Naive thymus-derived CD4-positive, alpha-beta T cell (primary cell): Measurements from ENCODE around the gene STX5. TPM values are rescaled to one million over a fixed set of nuclear protein-coding genes. Genes with fewer than 3 reads are reported as not detected.

Source experiments
- ATAC-seq: fragments of 150-1000 bp; cut with Tn5 transposase; 2 replicates; pipeline ENCODE4 v1.10.0; 2021; ENCODE audit warnings: mild to moderate bottlenecking, moderate library complexity
- CTCF ChIA-PET: fragments of 350-600 bp; sonication (Branson Sonifier 250); formaldehyde crosslinking; loops from one replicate; lab custom pipeline; 2021; ENCODE audit warnings: antibody characterized with exemption; lab: Charles Lee
- POLR2A ChIA-PET: fragments of 350-600 bp; sonication (Branson Sonifier 250); formaldehyde crosslinking; loops from one replicate; lab custom pipeline; 2021; ENCODE audit warnings: antibody characterized with exemption, inconsistent platforms; lab: Charles Lee
- DNase-seq, 9 donors: peaks; one replicate each; pipeline versions ENCODE4 v3.0.0 to v3.0.0-alpha.2; 2020 to 2022; ENCODE audit warnings: mixed read lengths in 1 of 9
- H3K27ac ChIP-seq: one replicate; pipeline ENCODE4 v1.7.0; 2013; ENCODE audit warnings: mild to moderate bottlenecking, low read depth, low read length, moderate library complexity
- H3K27me3 ChIP-seq, 2 donors: one replicate each; pipeline ENCODE4 v1.7.0; 2013; ENCODE audit warnings: low read length in 2 of 2, mild to moderate bottlenecking in 2 of 2, moderate library complexity in 2 of 2; ENCODE audit not compliant: control insufficient read depth in 2 of 2, insufficient read depth in 2 of 2
- H3K36me3 ChIP-seq, 3 experiments: 1 replicate in 2 of 3; 2 replicates in 1 of 3; pipeline ENCODE4 v1.7.0; 2013; ENCODE audit warnings: low read length in 3 of 3, mild to moderate bottlenecking in 3 of 3, moderate library complexity in 1 of 3; ENCODE audit not compliant: insufficient read depth in 3 of 3, control insufficient read depth in 2 of 3
- H3K4me1 ChIP-seq, 2 donors: one replicate each; pipeline ENCODE4 v1.7.0; 2013; ENCODE audit warnings: low read length in 2 of 2, mild to moderate bottlenecking in 2 of 2, moderate library complexity in 1 of 2; ENCODE audit not compliant: control insufficient read depth in 2 of 2, insufficient read depth in 2 of 2
- H3K4me3 ChIP-seq: 2 replicates; pipeline ENCODE4 v1.7.0; 2013; ENCODE audit warnings: mild to moderate bottlenecking, low read length
- H3K9me3 ChIP-seq, 3 experiments: 1 replicate in 2 of 3; 2 replicates in 1 of 3; pipeline ENCODE4 v1.7.0; 2013; ENCODE audit warnings: low read length in 3 of 3; ENCODE audit not compliant: control insufficient read depth in 2 of 3
- H3K27ac Mint-ChIP-seq, 9 donors: one replicate each; pipeline ENCODE4 v1.8.0; 2020 to 2022; ENCODE audit warnings: mixed read lengths in 9 of 9, mild to moderate bottlenecking in 8 of 9, moderate library complexity in 5 of 9, inconsistent platforms in 2 of 9
- H3K27me3 Mint-ChIP-seq, 5 donors: one replicate each; pipeline ENCODE4 v1.8.0; 2021 to 2022; ENCODE audit warnings: mixed read lengths in 5 of 5, mild to moderate bottlenecking in 1 of 5
- H3K36me3 Mint-ChIP-seq, 5 donors: one replicate each; pipeline ENCODE4 v1.8.0; 2020 to 2022; ENCODE audit warnings: mixed read lengths in 5 of 5, mild to moderate bottlenecking in 3 of 5, inconsistent platforms in 1 of 5
- H3K4me1 Mint-ChIP-seq, 7 donors: one replicate each; pipeline ENCODE4 v1.8.0; 2020 to 2022; ENCODE audit warnings: mixed read lengths in 7 of 7, mild to moderate bottlenecking in 3 of 7, inconsistent platforms in 1 of 7
- H3K4me3 Mint-ChIP-seq, 10 donors: one replicate each; pipeline ENCODE4 v1.8.0; 2020 to 2022; ENCODE audit warnings: mild to moderate bottlenecking in 10 of 10, mixed read lengths in 10 of 10, moderate library complexity in 6 of 10, inconsistent platforms in 2 of 10
- H3K9me3 Mint-ChIP-seq, 11 donors: one replicate each; pipeline ENCODE4 v1.8.0; 2020 to 2022; ENCODE audit warnings: mixed read lengths in 11 of 11, mild to moderate bottlenecking in 4 of 11, inconsistent platforms in 1 of 11, moderate library complexity in 1 of 11
- intact Hi-C, 2 donors: fragments of 100-400 bp; cut with micrococcal nuclease; formaldehyde crosslinking; loops; one replicate each; pipeline ENCODE4 v1.15.1; 2023
- polyA plus RNA-seq, 2 donors: library from polyadenylated mRNA; unstranded; fragments of 300-500 nt; fragmentation: Illumina TruSeq; gene quantifications; one replicate each; pipeline ENCODE4 v1.2.3, GENCODE V29; 2021
- total RNA-seq, 6 experiments: library from RNA in 5 of 6; stranded (reverse) in 5 of 6; gene quantifications; 1 replicate in 5 of 6; 2 replicates in 1 of 6; pipeline ENCODE4 v1.2.3 and lab custom pipeline; 2021 to 2026

The STX5 gene
- total and polyA plus RNA-seq, 7 experiments from 2014 or later = 23.8 to 152 (median 53.6) TPM

GRCh38 chr11:62794201-62794775, 37.6 kb downstream of the STX5 start:
- Mint-ChIP-seq H3K27ac (peak overlapping the region in 7 of 9 donors; percentile 4 to 81 (median 59)), H3K4me1 (peaks cover 17 to 40% (median 33%) of the 10 kb centered on the region in 7 donors), H3K9me3 (no peaks in the 10 kb centered on the region), H3K4me3 (peak overlapping the region in 1 of 10 donors; percentile 6), H3K36me3 (peaks cover 8 to 43% (median 22%) of the 10 kb centered on the region in 5 donors), H3K27me3 (no peaks in the 10 kb centered on the region)
- no peaks in the 10 kb centered on the region for H3K27me3 ChIP-seq
- ChIA-PET POLR2A (interaction anchor here (0.6 to 14.1 kb wide), 17 partner anchors 8 to 141 kb away, joined by 3 to 224 read pairs (median 4); partner anchors contain the start of genes INTS5, NXF1, STX5 and TAF6L), CTCF (interaction anchor here (0.8 to 3.8 kb wide), 4 partner anchors 8 to 40 kb away, joined by 3 to 14 read pairs (median 3); no protein-coding TSS in a partner anchor)
- intact Hi-C loops = no loop called here
- H3K4me3 ChIP-seq = no peak overlapping the region
- H3K9me3 ChIP-seq = no peaks in the 10 kb centered on the region
- ATAC-seq (no peak), DNase-seq (no peak)
- peaks cover 19 to 24% of the 10 kb centered on the region in 2 donors for H3K4me1 ChIP-seq
- no peak overlapping the region for H3K27ac ChIP-seq
- H3K36me3 ChIP-seq = peaks cover 33 to 75% (median 38%) of the 10 kb centered on the region in 3 experiments

DNA sequence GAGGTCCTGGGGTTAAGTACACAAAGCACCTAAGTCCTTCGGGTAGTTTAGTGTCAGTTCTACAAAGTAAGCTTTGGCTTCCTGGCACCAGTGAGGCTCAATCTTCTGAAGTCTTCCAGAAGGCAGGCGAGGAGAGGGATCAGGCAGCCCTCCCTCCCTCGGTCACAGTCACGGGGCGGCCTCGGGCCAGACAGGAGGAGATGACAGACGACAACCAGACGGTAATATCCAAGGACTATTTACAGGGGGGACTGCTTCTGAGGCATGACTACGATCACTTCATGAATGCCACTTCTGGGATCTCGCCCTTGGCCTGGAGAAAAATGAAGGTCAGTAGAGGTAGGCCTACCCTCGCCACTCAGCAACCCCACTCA, 39.7 kb downstream of the STX5 start:
- ATAC-seq (peak; percentile 2), DNase-seq (peak in 1 of 9 donors; percentile 30)
- Mint-ChIP-seq H3K4me3 (peak overlapping the region; percentile 87 to 96 (median 91)), H3K27ac (peak overlapping the region; percentile 88 to 99 (median 95)), H3K36me3 (peaks cover 4 to 43% (median 17%) of the 10 kb centered on the region in 5 donors), H3K9me3 (no peaks in the 10 kb centered on the region), H3K4me1 (peaks cover 23 to 59% (median 47%) of the 10 kb centered on the region in 7 donors), H3K27me3 (no peaks in the 10 kb centered on the region)
- intact Hi-C loops = loop anchor here (1.0 kb wide), 6 partner anchors 13 to 89 kb away; partner anchors contain the start of genes NXF1 (in 2 of the 2), STX5 (in 1 of the 2) and TEX54 (in 1 of the 2)
- peaks cover 31 to 37% of the 10 kb centered on the region in 2 donors for H3K4me1 ChIP-seq
- ChIA-PET CTCF (interaction anchor here (0.6 kb wide), 1 partner anchor 19 kb away, joined by 3 read pairs; no protein-coding TSS in a partner anchor), POLR2A (interaction anchor here (0.7 to 14.1 kb wide), 11 partner anchors 10 to 118 kb away, joined by 3 to 224 read pairs (median 14); partner anchors contain the start of genes NXF1, POLR2G, STX5 and TAF6L)
- peak overlapping the region; percentile 90 for H3K4me3 ChIP-seq
- H3K9me3 ChIP-seq = no peaks in the 10 kb centered on the region
- no peaks in the 10 kb centered on the region for H3K27me3 ChIP-seq
- H3K27ac ChIP-seq = peak overlapping the region; percentile 90
- peaks cover 22 to 66% (median 32%) of the 10 kb centered on the region in 3 experiments for H3K36me3 ChIP-seq

DNA sequence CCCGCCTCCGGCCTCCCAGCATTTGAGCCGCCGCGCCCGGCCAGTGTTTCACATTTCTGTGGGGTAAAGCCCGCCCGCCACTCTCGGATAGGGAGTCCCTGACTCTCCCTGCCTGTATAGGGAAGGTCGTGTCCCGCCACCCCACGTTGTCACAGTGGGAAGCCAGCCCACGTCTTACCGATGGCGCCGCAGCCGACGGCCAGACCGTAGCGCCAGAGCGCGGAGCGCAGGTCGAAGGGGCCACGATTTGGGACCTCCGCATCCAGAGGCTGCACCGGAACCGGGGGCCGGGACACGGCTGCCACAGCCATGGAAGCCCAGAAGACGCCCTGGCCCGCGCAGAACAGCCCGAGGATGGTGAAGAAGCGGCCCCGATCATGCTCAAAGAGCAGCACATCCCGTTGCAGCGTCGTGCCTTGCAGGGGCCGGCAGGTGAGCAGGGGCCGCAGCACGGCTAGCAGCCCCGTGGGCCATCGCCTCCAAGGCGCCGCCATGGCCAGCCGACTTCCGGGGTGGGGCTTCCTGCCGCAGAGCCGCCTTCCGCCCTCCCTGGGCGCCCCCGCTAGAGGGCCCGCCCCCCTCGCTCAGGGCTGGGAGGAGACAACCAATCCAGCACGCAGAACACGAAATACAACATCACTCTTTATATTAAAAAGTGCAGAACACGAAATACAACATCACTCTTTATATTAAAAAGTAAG, 40.2 kb downstream of the STX5 start, which contains the start of gene TMEM223:
Gene TMEM223 (minus strand): TSS at position 506 of the 701 bp plus-strand sequence. CDS start 12 bp downstream, at position 494.
- no peaks in the 10 kb centered on the region for H3K9me3 ChIP-seq
- H3K27me3 ChIP-seq = no peaks in the 10 kb centered on the region
- ATAC-seq (peak; percentile 84), DNase-seq (peak; percentile 81 to 94 (median 89))
- peak within 1 kb of the TSS; percentile 88 to 99 (median 95) for H3K27ac Mint-ChIP-seq
- H3K4me3 ChIP-seq = peak within 1 kb of the TSS; percentile 90
- H3K4me1 Mint-ChIP-seq = peaks cover 23 to 61% (median 47%) of the 10 kb centered on the region in 7 donors
- intact Hi-C loops = loop anchor here (1.0 kb wide), 8 partner anchors 14 to 90 kb away; partner anchors contain the start of genes NXF1 (in 2 of the 2), STX5 (in 1 of the 2), TEX54 (in 1 of the 2) and WDR74 (in 1 of the 2)
- H3K4me1 ChIP-seq = peaks cover 31 to 37% of the 10 kb centered on the region in 2 donors
- H3K36me3 Mint-ChIP-seq = peaks cover 4 to 42% (median 17%) of the 10 kb centered on the region in 5 donors
- peaks cover 18 to 66% (median 32%) of the 10 kb centered on the region in 3 experiments for H3K36me3 ChIP-seq
- no peaks in the 10 kb centered on the region for H3K9me3 Mint-ChIP-seq
- peak within 1 kb of the TSS; percentile 87 to 96 (median 91) for H3K4me3 Mint-ChIP-seq
- peak within 1 kb of the TSS; percentile 90 for H3K27ac ChIP-seq
- no peaks in the 10 kb centered on the region for H3K27me3 Mint-ChIP-seq
- CTCF ChIA-PET = interaction anchor here (0.6 to 0.7 kb wide), 2 partner anchors 19 to 39 kb away, joined by 3 read pairs; no protein-coding TSS in a partner anchor
- POLR2A ChIA-PET = interaction anchor here (0.7 to 14.1 kb wide), 11 partner anchors 11 to 82 kb away, joined by 3 to 224 read pairs (median 34); partner anchors contain the start of genes NXF1, STX5, TAF6L and TEX54

GRCh38 chr11:62789576-62789975, 42.3 kb downstream of the STX5 start:
- ATAC-seq (no peak), DNase-seq (no peak)
- H3K27me3 Mint-ChIP-seq = no peaks in the 10 kb centered on the region
- peaks cover 13 to 47% (median 14%) of the 10 kb centered on the region in 3 experiments for H3K36me3 ChIP-seq
- H3K9me3 ChIP-seq = no peaks in the 10 kb centered on the region
- H3K4me3 Mint-ChIP-seq = peak overlapping the region; percentile 56 to 96 (median 94)
- H3K36me3 Mint-ChIP-seq = peaks cover 4 to 30% (median 6%) of the 10 kb centered on the region in 5 donors
- no peak overlapping the region for H3K4me3 ChIP-seq
- POLR2A ChIA-PET = interaction anchor here (0.7 to 14.1 kb wide), 15 partner anchors 13 to 390 kb away, joined by 3 to 224 read pairs (median 10); partner anchors contain the start of genes EEF1G, HNRNPUL2, NXF1 and SLC3A2
- intact Hi-C loops = loop anchor here in 1 of 2 donors (5.0 kb wide), 1 partner anchor 233 kb away; no protein-coding TSS in a partner anchor
- CTCF ChIA-PET = interaction anchor here (0.7 to 1.8 kb wide), 2 partner anchors 11 to 445 kb away, joined by 3 to 5 read pairs; no protein-coding TSS in a partner anchor
- no peaks in the 10 kb centered on the region for H3K9me3 Mint-ChIP-seq
- H3K27ac ChIP-seq = peak overlapping the region; percentile 38
- peaks cover 23 to 71% (median 55%) of the 10 kb centered on the region in 7 donors for H3K4me1 Mint-ChIP-seq
- peaks cover 40 to 45% of the 10 kb centered on the region in 2 donors for H3K4me1 ChIP-seq
- H3K27me3 ChIP-seq = no peaks in the 10 kb centered on the region
- peak overlapping the region; percentile 46 to 99 (median 96) for H3K27ac Mint-ChIP-seq

- peaks cover 0 to 25% (median under 1%) of the 10 kb centered on the region in 5 donors for H3K36me3 Mint-ChIP-seq
Observed at GRCh38 chr11:62788991-62789390, 42.9 kb downstream of the STX5 start.

More at GRCh38 chr11:62788991-62789390, 42.9 kb downstream of the STX5 start:
- intact Hi-C loops = loop anchor here (1.0 to 5.0 kb wide), 2 partner anchors 57 to 233 kb away; no protein-coding TSS in a partner anchor
- no peaks in the 10 kb centered on the region for H3K9me3 ChIP-seq
- ChIA-PET CTCF (interaction anchor here (0.7 to 2.0 kb wide), 2 partner anchors 73 to 444 kb away, joined by 3 to 10 read pairs; no protein-coding TSS in a partner anchor), POLR2A (interaction anchor here (0.7 to 14.1 kb wide), 16 partner anchors 13 to 215 kb away, joined by 3 to 224 read pairs (median 22); partner anchors contain the start of genes EEF1G, HNRNPUL2, NXF1 and POLR2G)
- H3K27me3 Mint-ChIP-seq = no peaks in the 10 kb centered on the region
- peak overlapping the region; percentile 74 to 99 (median 93) for H3K27ac Mint-ChIP-seq
- no peak overlapping the region for H3K4me3 ChIP-seq
- H3K9me3 Mint-ChIP-seq = no peaks in the 10 kb centered on the region
- peak overlapping the region; percentile 38 for H3K27ac ChIP-seq
- peaks cover 23 to 65% (median 49%) of the 10 kb centered on the region in 7 donors for H3K4me1 Mint-ChIP-seq
- peak overlapping the region; percentile 66 to 97 (median 96) for H3K4me3 Mint-ChIP-seq
- H3K4me1 ChIP-seq = peaks cover 40 to 45% of the 10 kb centered on the region in 2 donors
- DNase-seq (no peak), ATAC-seq (no peak)
- H3K27me3 ChIP-seq = no peaks in the 10 kb centered on the region
- peaks cover 8 to 41% (median 9%) of the 10 kb centered on the region in 3 experiments for H3K36me3 ChIP-seq
